ENCODE measurements around the gene CSF1. TPM values are rescaled to one million over a fixed set of nuclear protein-coding genes. Genes with fewer than 3 reads are reported as not detected.

CSF1 gene
- polyA plus RNA-seq, 3 donors = 0.11 to 0.69 (median 0.38) TPM

DNA sequence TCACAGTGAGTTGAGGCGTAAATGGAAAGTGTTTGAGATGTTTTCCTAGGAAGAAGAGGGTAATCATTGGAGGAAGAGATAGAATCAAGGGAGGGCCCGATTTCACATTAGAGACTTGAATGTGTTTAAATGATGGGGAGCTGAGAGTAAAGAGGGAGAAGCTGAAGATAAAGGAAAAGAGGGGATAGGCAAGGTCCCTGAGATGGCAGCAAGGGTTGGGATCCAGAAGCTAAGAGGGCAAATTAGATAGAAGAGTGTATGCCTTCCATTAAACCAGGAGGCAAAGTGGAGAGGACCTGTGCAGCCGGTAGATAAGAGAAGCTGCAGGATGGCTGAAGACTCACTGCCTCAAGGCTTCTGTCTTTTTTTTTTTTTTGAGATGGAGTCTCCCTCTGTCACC, 21.6 kb upstream of the CSF1 start:
- Histone ChIP-seq H3K27ac (ENCODE audit: low read depth in 1 of 2, low read length in 2 of 2) (no peak overlapping the region), H3K79me2 (ENCODE audit: insufficient read depth, low read length) (no peaks in the 10 kb centered on the region), H4K20me1 (ENCODE audit: insufficient read depth, low read length) (peaks cover 6% of the 10 kb centered on the region), H3K36me3 (replicated peaks in 1 of 2; ENCODE audit: control insufficient read depth in 1 of 2, insufficient read depth in 2 of 2, low read length in 2 of 2) (no peaks in the 10 kb centered on the region), H3K9me3 (replicated peaks in 1 of 2; ENCODE audit: control insufficient read depth in 1 of 2, insufficient read depth in 1 of 2, low read length in 2 of 2) (no peaks in the 10 kb centered on the region), H3K4me2 (replicated peaks; ENCODE audit: extremely low read depth, low read length, poor library complexity, severe bottlenecking) (no peak overlapping the region), H3K9ac (ENCODE audit: insufficient read depth, low read length, poor library complexity, severe bottlenecking) (no peak overlapping the region), H3K4me1 (ENCODE audit: control insufficient read depth in 1 of 2, insufficient read depth in 2 of 2, low read length in 2 of 2) (peaks cover 51 to 60% of the 10 kb centered on the region in 2 donors), H3K27me3 (ENCODE audit: control insufficient read depth in 2 of 2, insufficient read depth in 2 of 2, low read length in 2 of 2) (peaks cover 0 to 3% of the 10 kb centered on the region in 2 donors), H2AFZ (ENCODE audit: insufficient read depth, low read depth, low read length, poor library complexity, severe bottlenecking) (no peak overlapping the region), H3K4me3 (replicated peaks in 1 of 3; ENCODE audit: low read depth in 2 of 3, low read length in 3 of 3) (no peak overlapping the region)
- H3K27ac Mint-ChIP-seq = no peak overlapping the region
- peaks cover 10 to 24% (median 21%) of the 10 kb centered on the region in 3 donors for H3K27me3 Mint-ChIP-seq (ENCODE audit: low read depth in 3 of 3)
- H3K36me3 Mint-ChIP-seq = peaks cover 0 to 6% of the 10 kb centered on the region in 2 donors
- 87% methylated on average over 2 of the region's 3 CpGs for WGBS (ENCODE audit: insufficient coverage)
- DNase-seq = no peak
- intact Hi-C loops (cut with micrococcal nuclease) = no loop called here
- peak overlapping the region in 1 of 2 donors; percentile 66 for H3K4me3 Mint-ChIP-seq
- H3K9me3 Mint-ChIP-seq = peaks cover 0 to 2% (median 0%) of the 10 kb centered on the region in 7 donors
- H3K4me1 Mint-ChIP-seq = peaks cover 52% of the 10 kb centered on the region
- TF ChIP-seq, protein P1, sequence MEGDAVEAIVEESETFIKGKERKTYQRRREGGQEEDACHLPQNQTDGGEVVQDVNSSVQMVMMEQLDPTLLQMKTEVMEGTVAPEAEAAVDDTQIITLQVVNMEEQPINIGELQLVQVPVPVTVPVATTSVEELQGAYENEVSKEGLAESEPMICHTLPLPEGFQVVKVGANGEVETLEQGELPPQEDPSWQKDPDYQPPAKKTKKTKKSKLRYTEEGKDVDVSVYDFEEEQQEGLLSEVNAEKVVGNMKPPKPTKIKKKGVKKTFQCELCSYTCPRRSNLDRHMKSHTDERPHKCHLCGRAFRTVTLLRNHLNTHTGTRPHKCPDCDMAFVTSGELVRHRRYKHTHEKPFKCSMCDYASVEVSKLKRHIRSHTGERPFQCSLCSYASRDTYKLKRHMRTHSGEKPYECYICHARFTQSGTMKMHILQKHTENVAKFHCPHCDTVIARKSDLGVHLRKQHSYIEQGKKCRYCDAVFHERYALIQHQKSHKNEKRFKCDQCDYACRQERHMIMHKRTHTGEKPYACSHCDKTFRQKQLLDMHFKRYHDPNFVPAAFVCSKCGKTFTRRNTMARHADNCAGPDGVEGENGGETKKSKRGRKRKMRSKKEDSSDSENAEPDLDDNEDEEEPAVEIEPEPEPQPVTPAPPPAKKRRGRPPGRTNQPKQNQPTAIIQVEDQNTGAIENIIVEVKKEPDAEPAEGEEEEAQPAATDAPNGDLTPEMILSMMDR (IDR thresholded peaks at IDR 0.05) = no peak

- TF ChIP-seq, protein P1 (IDR thresholded peaks at IDR 0.05) = no peak
- peaks cover 0 to 3% of the 10 kb centered on the region in 2 donors for H3K27me3 ChIP-seq (ENCODE audit: control insufficient read depth in 2 of 2, insufficient read depth in 2 of 2, low read length in 2 of 2)
- H3K4me3 Mint-ChIP-seq = peak overlapping the region in 1 of 2 donors; percentile 44
- no peaks in the 10 kb centered on the region for H3K9me3 ChIP-seq (replicated peaks in 1 of 2; ENCODE audit: control insufficient read depth in 1 of 2, insufficient read depth in 1 of 2, low read length in 2 of 2)
- H3K27ac Mint-ChIP-seq = peak overlapping the region in 4 of 7 donors; percentile 2 to 72 (median 13)
- peaks cover 54 to 63% of the 10 kb centered on the region in 2 donors for H3K4me1 ChIP-seq (ENCODE audit: control insufficient read depth in 1 of 2, insufficient read depth in 2 of 2, low read length in 2 of 2)
- H3K4me2 ChIP-seq (replicated peaks; ENCODE audit: extremely low read depth, low read length, poor library complexity, severe bottlenecking) = no peak overlapping the region
- peaks cover 0 to 3% of the 10 kb centered on the region in 2 donors for H3K36me3 Mint-ChIP-seq
- intact Hi-C loops (cut with micrococcal nuclease) = no loop called here
- H3K4me3 ChIP-seq (replicated peaks in 1 of 3; ENCODE audit: low read depth in 2 of 3, low read length in 3 of 3) = no peak overlapping the region
- H4K20me1 ChIP-seq (ENCODE audit: insufficient read depth, low read length) = peaks cover 6% of the 10 kb centered on the region
- WGBS (ENCODE audit: insufficient coverage) = 96% methylated on average over 2 of the region's 5 CpGs
- H3K36me3 ChIP-seq (replicated peaks in 1 of 2; ENCODE audit: control insufficient read depth in 1 of 2, insufficient read depth in 2 of 2, low read length in 2 of 2) = no peaks in the 10 kb centered on the region
- no peak overlapping the region for H3K9ac ChIP-seq (ENCODE audit: insufficient read depth, low read length, poor library complexity, severe bottlenecking)
- H3K27me3 Mint-ChIP-seq (ENCODE audit: low read depth in 3 of 3) = peaks cover 10 to 21% (median 20%) of the 10 kb centered on the region in 3 donors
- H2AFZ ChIP-seq (ENCODE audit: insufficient read depth, low read depth, low read length, poor library complexity, severe bottlenecking) = no peak overlapping the region
- peaks cover 0 to 2% (median 0%) of the 10 kb centered on the region in 7 donors for H3K9me3 Mint-ChIP-seq
- peak in 1 of 3 donors; percentile 17 for DNase-seq
- H3K4me1 Mint-ChIP-seq = peaks cover 42% of the 10 kb centered on the region
- no peak overlapping the region for H3K27ac ChIP-seq (ENCODE audit: low read depth in 1 of 2, low read length in 2 of 2)
- no peaks in the 10 kb centered on the region for H3K79me2 ChIP-seq (ENCODE audit: insufficient read depth, low read length)
Measured at GRCh38 chr1:109890115-109890953, 20.3 kb upstream of the CSF1 start.

Measured in CD14-positive monocyte (primary cell).